IMR-90 (cell line): ENCODE data around the gene WDR37.

Experiments used
- CTCF ChIP-seq: conservative IDR thresholded peaks from 2 replicates; pipeline ENCODE4 v1.5.1; 2012; ENCODE audit warnings: mild to moderate bottlenecking, low read depth, low read length, improper control_type of control experiment
- FOS ChIP-seq: fragments of 150-350 bp; IDR thresholded peaks from 2 replicates; pipeline ENCODE4 v1.6.1; 2016; ENCODE audit warnings: low read depth, low read length
- MXI1 ChIP-seq: IDR thresholded peaks from 2 replicates; pipeline ENCODE4 v1.6.1; 2012; ENCODE audit warnings: low read depth, mild to moderate bottlenecking, low read length, moderate library complexity, borderline replicate concordance
- RAD21 ChIP-seq: IDR thresholded peaks from 2 replicates; pipeline ENCODE4 v1.6.1; 2012; ENCODE audit warnings: low read length, improper control_type of control experiment
- USF2 ChIP-seq: fragments of 150-350 bp; IDR thresholded peaks from 2 replicates; pipeline ENCODE4 v1.6.1; 2017; ENCODE audit warnings: mild to moderate bottlenecking, antibody characterized with exemption, low read length, low read depth

GRCh38 chr10:1040133-1040532 is 16.1 kb upstream of the WDR37 start:
- TF ChIP-seq CTCF (no peak), USF2 (no peak), RAD21 (no peak), FOS (no peak), MXI1 (no peak)
